ENCODE results near the gene PAPOLA. TPM values are rescaled to one million over a fixed set of nuclear protein-coding genes. Genes with fewer than 3 reads are reported as not detected.
A peak's percentile ranks its signal among the peaks of the same experiment; 100 is the strongest.

Gene PAPOLA
- total and polyA plus RNA-seq, 2 donors (not counting 1 experiment from before 2014, with no cell fraction given), result 104 to 324 TPM

DNA sequence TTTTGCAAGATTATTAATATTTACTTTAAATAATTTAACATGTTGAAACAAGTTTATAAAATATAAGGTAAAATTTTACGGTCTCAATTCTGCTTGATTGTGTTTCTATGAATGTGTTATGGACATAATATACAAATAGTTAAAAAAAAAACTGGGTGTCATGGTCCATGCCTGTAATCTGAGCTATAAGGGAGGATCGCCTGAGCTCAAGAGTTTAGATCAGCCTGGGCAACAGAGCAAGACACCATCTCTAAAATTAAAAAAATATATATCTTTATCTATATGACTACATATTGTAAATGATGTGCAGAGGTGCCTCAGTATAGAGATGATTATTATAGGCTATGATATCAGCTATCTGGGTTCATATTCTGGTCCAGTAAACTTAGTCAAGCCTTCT lies 9.9 kb downstream of the PAPOLA start:
- peak overlapping the region; percentile 38 for H3K27ac Mint-ChIP-seq
- H4K20me1 ChIP-seq (ENCODE audit: control insufficient read depth, insufficient read depth, low read length, poor library complexity, severe bottlenecking), result peaks cover 87% of the 10 kb centered on the region
- H3K9me3 Mint-ChIP-seq (ENCODE audit: insufficient read depth), result no peaks in the 10 kb centered on the region
- H3K4me1 Mint-ChIP-seq, result peaks cover 86% of the 10 kb centered on the region
- CTCF ChIA-PET, result interaction anchor here (0.6 to 1.6 kb wide), 2 partner anchors 12 to 922 kb away, joined by 3 read pairs; no protein-coding TSS in a partner anchor
- POLR2A ChIA-PET, result no interaction called here
- no peak overlapping the region for H2AFZ ChIP-seq (ENCODE audit: insufficient read depth, low read depth, low read length, poor library complexity, severe bottlenecking)
- H3K27me3 ChIP-seq (replicated peaks in 1 of 4; ENCODE audit: control extremely low read depth in 1 of 4, control insufficient read depth in 3 of 4, insufficient read depth in 4 of 4, low read length in 3 of 4), result no peaks in the 10 kb centered on the region
- peak overlapping the region; percentile 68 for H3K4me3 Mint-ChIP-seq
- H3K79me2 ChIP-seq (ENCODE audit: control insufficient read depth, insufficient read depth, low read length), result peaks cover 99% of the 10 kb centered on the region
- no peaks in the 10 kb centered on the region for H3K9me3 ChIP-seq (ENCODE audit: control extremely low read depth in 1 of 3, control insufficient read depth in 2 of 3, insufficient read depth in 1 of 3, low read length in 2 of 3)
- H3K4me1 ChIP-seq (ENCODE audit: control insufficient read depth in 2 of 2, insufficient read depth in 2 of 2, low read length in 2 of 2), result peaks cover 68 to 92% of the 10 kb centered on the region in 2 donors
- peak overlapping the region; percentile 55 for H3K4me2 ChIP-seq (replicated peaks; ENCODE audit: low read depth, low read length, poor library complexity, severe bottlenecking)
- TF ChIP-seq, protein P1, sequence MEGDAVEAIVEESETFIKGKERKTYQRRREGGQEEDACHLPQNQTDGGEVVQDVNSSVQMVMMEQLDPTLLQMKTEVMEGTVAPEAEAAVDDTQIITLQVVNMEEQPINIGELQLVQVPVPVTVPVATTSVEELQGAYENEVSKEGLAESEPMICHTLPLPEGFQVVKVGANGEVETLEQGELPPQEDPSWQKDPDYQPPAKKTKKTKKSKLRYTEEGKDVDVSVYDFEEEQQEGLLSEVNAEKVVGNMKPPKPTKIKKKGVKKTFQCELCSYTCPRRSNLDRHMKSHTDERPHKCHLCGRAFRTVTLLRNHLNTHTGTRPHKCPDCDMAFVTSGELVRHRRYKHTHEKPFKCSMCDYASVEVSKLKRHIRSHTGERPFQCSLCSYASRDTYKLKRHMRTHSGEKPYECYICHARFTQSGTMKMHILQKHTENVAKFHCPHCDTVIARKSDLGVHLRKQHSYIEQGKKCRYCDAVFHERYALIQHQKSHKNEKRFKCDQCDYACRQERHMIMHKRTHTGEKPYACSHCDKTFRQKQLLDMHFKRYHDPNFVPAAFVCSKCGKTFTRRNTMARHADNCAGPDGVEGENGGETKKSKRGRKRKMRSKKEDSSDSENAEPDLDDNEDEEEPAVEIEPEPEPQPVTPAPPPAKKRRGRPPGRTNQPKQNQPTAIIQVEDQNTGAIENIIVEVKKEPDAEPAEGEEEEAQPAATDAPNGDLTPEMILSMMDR (IDR thresholded peaks at IDR 0.05), result no peak
- TF ChIP-seq EZH2 (IDR thresholded peaks at IDR 0.05; ENCODE audit: borderline replicate concordance, insufficient read depth, low read depth, low read length, poor library complexity, severe bottlenecking), result no peak
- intact Hi-C loops (cut with micrococcal nuclease), result no loop called here
- H3K27ac ChIP-seq (ENCODE audit: low read length in 2 of 2), result peak overlapping the region; percentile 17 to 71
- DNase-seq (no peak), ATAC-seq (ENCODE audit: low read depth) (no peak)
- H3K36me3 ChIP-seq (replicated peaks in 1 of 2; ENCODE audit: control extremely low read depth in 1 of 2, control insufficient read depth in 1 of 2, extremely low read depth in 1 of 2, insufficient read depth in 2 of 2, low read length in 1 of 2), result no peaks in the 10 kb centered on the region
- WGBS (ENCODE audit: insufficient coverage), result no CpG with 5 or more reads among the region's 2 CpGs
- H3K9ac ChIP-seq (ENCODE audit: low read length), result peak overlapping the region; percentile 24
- no peaks in the 10 kb centered on the region for H3K27me3 Mint-ChIP-seq
- H3K4me3 ChIP-seq (ENCODE audit: control extremely low read depth in 1 of 5, extremely low read depth in 1 of 5, insufficient read depth in 1 of 5, low read depth in 2 of 5, low read length in 4 of 5), result peak overlapping the region in 1 of 5 experiments; percentile 7

DNA sequence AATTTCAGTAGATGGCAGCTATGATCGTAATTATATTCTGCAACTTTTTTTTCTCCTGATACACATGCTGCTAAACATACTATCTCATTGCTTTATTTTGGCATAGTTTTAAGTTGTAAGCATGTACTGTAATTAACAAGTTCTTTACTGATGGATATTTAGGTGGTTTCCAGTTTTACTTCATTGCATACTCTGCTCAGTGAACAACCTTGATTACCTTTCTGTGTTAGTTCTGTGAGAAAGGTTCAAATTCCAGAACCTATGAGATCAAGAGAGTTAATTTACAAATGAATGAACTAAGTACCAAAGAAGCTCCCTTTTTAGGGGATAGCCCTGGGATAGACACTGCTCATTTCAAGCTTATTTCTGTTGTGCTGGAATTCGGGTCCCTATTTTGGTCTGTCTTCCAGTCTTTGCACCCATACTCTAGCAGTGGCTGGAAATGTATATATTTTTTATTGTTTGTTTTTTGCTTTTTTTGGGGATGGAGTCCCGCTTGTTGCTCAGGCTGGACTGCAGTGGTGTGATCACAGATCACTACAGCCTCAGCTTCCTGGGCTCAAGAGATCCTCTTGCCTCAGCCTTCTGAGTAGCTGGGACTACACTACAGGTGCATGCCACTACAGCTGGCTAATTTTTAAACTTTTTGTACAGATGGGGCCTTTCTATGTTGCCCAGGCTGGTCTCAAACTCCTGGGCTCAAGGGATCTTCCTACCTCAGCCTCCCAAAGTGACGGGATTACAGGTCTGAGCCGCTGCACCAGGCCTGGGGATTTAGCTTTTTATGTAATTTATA lies 10.6 kb downstream of the PAPOLA start:
- H3K4me2 ChIP-seq (replicated peaks; ENCODE audit: low read depth, low read length, poor library complexity, severe bottlenecking), result peak overlapping the region; percentile 55
- POLR2A ChIA-PET, result no interaction called here
- TF ChIP-seq EZH2 (IDR thresholded peaks at IDR 0.05; ENCODE audit: borderline replicate concordance, insufficient read depth, low read depth, low read length, poor library complexity, severe bottlenecking), result no peak
- TF ChIP-seq, protein P1 (IDR thresholded peaks at IDR 0.05), result no peak
- no peaks in the 10 kb centered on the region for H3K9me3 Mint-ChIP-seq (ENCODE audit: insufficient read depth)
- 100% methylated on average over 1 of the region's 5 CpGs for WGBS (ENCODE audit: insufficient coverage)
- no peaks in the 10 kb centered on the region for H3K9me3 ChIP-seq (ENCODE audit: control extremely low read depth in 1 of 3, control insufficient read depth in 2 of 3, insufficient read depth in 1 of 3, low read length in 2 of 3)
- peak overlapping the region in 1 of 2 donors; percentile 71 for H3K27ac ChIP-seq (ENCODE audit: low read length in 2 of 2)
- CTCF ChIA-PET, result interaction anchor here (0.6 to 1.6 kb wide), 2 partner anchors 13 to 922 kb away, joined by 3 read pairs; no protein-coding TSS in a partner anchor
- peaks cover 72 to 96% of the 10 kb centered on the region in 2 donors for H3K4me1 ChIP-seq (ENCODE audit: control insufficient read depth in 2 of 2, insufficient read depth in 2 of 2, low read length in 2 of 2)
- DNase-seq, result no peak
- peak overlapping the region in 1 of 5 experiments; percentile 7 for H3K4me3 ChIP-seq (ENCODE audit: control extremely low read depth in 1 of 5, extremely low read depth in 1 of 5, insufficient read depth in 1 of 5, low read depth in 2 of 5, low read length in 4 of 5)
- no peak for ATAC-seq (ENCODE audit: low read depth)
- H2AFZ ChIP-seq (ENCODE audit: insufficient read depth, low read depth, low read length, poor library complexity, severe bottlenecking), result no peak overlapping the region
- H3K9ac ChIP-seq (ENCODE audit: low read length), result peak overlapping the region; percentile 24
- H3K4me3 Mint-ChIP-seq, result peak overlapping the region; percentile 68
- no peaks in the 10 kb centered on the region for H3K36me3 ChIP-seq (replicated peaks in 1 of 2; ENCODE audit: control extremely low read depth in 1 of 2, control insufficient read depth in 1 of 2, extremely low read depth in 1 of 2, insufficient read depth in 2 of 2, low read length in 1 of 2)
- intact Hi-C loops (cut with micrococcal nuclease), result no loop called here
- H3K4me1 Mint-ChIP-seq, result peaks cover 90% of the 10 kb centered on the region
- H3K27ac Mint-ChIP-seq, result peak overlapping the region; percentile 38
- H3K79me2 ChIP-seq (ENCODE audit: control insufficient read depth, insufficient read depth, low read length), result peaks cover 100% of the 10 kb centered on the region
- no peaks in the 10 kb centered on the region for H3K27me3 ChIP-seq (replicated peaks in 1 of 4; ENCODE audit: control extremely low read depth in 1 of 4, control insufficient read depth in 3 of 4, insufficient read depth in 4 of 4, low read length in 3 of 4)
- peaks cover 91% of the 10 kb centered on the region for H4K20me1 ChIP-seq (ENCODE audit: control insufficient read depth, insufficient read depth, low read length, poor library complexity, severe bottlenecking)
- H3K27me3 Mint-ChIP-seq, result no peaks in the 10 kb centered on the region
